GM12874 (cell line): ENCODE data around the gene PLPP4.

Experiments
- CTCF ChIP-seq: IDR thresholded peaks from 2 replicates; pipeline ENCODE4 v1.5.1; 2011; ENCODE audit warnings: low read depth, mild to moderate bottlenecking, control low read depth, low read length, moderate library complexity; ENCODE audit not compliant: insufficient read depth

Gene PLPP4

GRCh38 chr10:120573355-120573754 lies 116.3 kb downstream of the PLPP4 start:
- TF ChIP-seq CTCF: no peak

- no peak for TF ChIP-seq CTCF
These were observed 118.0 kb downstream of the PLPP4 start for GRCh38 chr10:120574981-120575380.

GRCh38 chr10:120575411-120575810 lies 118.4 kb downstream of the PLPP4 start:
- TF ChIP-seq CTCF: no peak

- no peak for TF ChIP-seq CTCF
These were observed 121.1 kb downstream of the PLPP4 start for GRCh38 chr10:120578134-120578533.

- no peak for TF ChIP-seq CTCF
These were observed 121.9 kb downstream of the PLPP4 start for GRCh38 chr10:120578890-120579289.

- no peak for TF ChIP-seq CTCF
These were observed 124.2 kb downstream of the PLPP4 start for GRCh38 chr10:120580918-120581895.

GRCh38 chr10:120582753-120583152 lies 125.7 kb downstream of the PLPP4 start:
- TF ChIP-seq CTCF: no peak
